Retinal pigment epithelial cell (primary cell): ENCODE measurements around the gene PGM5.
A peak's percentile ranks its signal among the peaks of the same experiment; 100 is the strongest.

Source experiments
- DNase-seq: peaks from one replicate; pipeline ENCODE4 v3.0.0-alpha.2; 2010; ENCODE audit warnings: low read depth
- H3K4me3 ChIP-seq: 2 replicates; pipeline ENCODE4 v1.5.1; 2011; ENCODE audit warnings: mild to moderate bottlenecking, low read length, control low read depth, moderate library complexity
- CTCF ChIP-seq: conservative IDR thresholded peaks from 2 replicates; pipeline ENCODE4 v1.5.1; 2011; ENCODE audit warnings: low read depth, low read length, control low read depth, inconsistent platforms

The PGM5 gene

GRCh38 chr9:68508547-68508946 lies 152.1 kb downstream of the PGM5 start:
- no peak for TF ChIP-seq CTCF
- no peak for DNase-seq
- no peak overlapping the region for H3K4me3 ChIP-seq

- no peak overlapping the region for H3K4me3 ChIP-seq
- DNase-seq = no peak
- TF ChIP-seq CTCF = no peak
Measured at GRCh38 chr9:68509689-68510088, 153.3 kb downstream of the PGM5 start.

- no peak overlapping the region for H3K4me3 ChIP-seq
- no peak for TF ChIP-seq CTCF
- no peak for DNase-seq
Measured at GRCh38 chr9:68513385-68513784, 157.0 kb downstream of the PGM5 start.

GRCh38 chr9:68513981-68514380 lies 157.6 kb downstream of the PGM5 start:
- no peak for TF ChIP-seq CTCF
- H3K4me3 ChIP-seq = no peak overlapping the region
- DNase-seq = no peak

GRCh38 chr9:68515326-68516017 lies 159.1 kb downstream of the PGM5 start:
- no peak overlapping the region for H3K4me3 ChIP-seq
- DNase-seq = peak; percentile 30
- TF ChIP-seq CTCF = no peak

GRCh38 chr9:68522131-68522530 lies 165.7 kb downstream of the PGM5 start:
- no peak overlapping the region for H3K4me3 ChIP-seq
- DNase-seq = no peak
- TF ChIP-seq CTCF = no peak

GRCh38 chr9:68522954-68523353 lies 166.5 kb downstream of the PGM5 start:
- no peak for TF ChIP-seq CTCF
- peak; percentile 49 for DNase-seq
- no peak overlapping the region for H3K4me3 ChIP-seq
